Thymus (tissue), 11 donors: Measurements from ENCODE around the gene MKI67. TPM values are rescaled to one million over a fixed set of nuclear protein-coding genes. Genes with fewer than 3 reads are reported as not detected.
"Not testable (repeated sequence)": the region's sequence is repeated elsewhere in the genome, so short reads cannot be mapped to it uniquely, and the experiment has no call there.

Source experiments
- DNase-seq, 9 donors: peaks; one replicate each; pipeline ENCODE4 v3.0.0-alpha.2; 2013; ENCODE audit warnings: low spot score in 9 of 9, low read depth in 6 of 9, missing footprints in 1 of 9
- H3K27ac ChIP-seq, 2 donors: one replicate each; pipeline ENCODE4 v1.5.1; 2013; ENCODE audit warnings: control low read depth in 1 of 2, low read depth in 1 of 2, low read length in 1 of 2, mild to moderate bottlenecking in 1 of 2, moderate library complexity in 1 of 2
- H3K27me3 ChIP-seq, 2 donors: one replicate each; pipeline ENCODE4 v1.5.1; 2013; ENCODE audit warnings: low read length in 1 of 2; ENCODE audit not compliant: control insufficient read depth in 2 of 2, insufficient read depth in 1 of 2
- H3K36me3 ChIP-seq, 2 donors: one replicate each; pipeline ENCODE4 v1.5.1; 2013; ENCODE audit warnings: low read length in 1 of 2, mild to moderate bottlenecking in 1 of 2, moderate library complexity in 1 of 2; ENCODE audit not compliant: control insufficient read depth in 2 of 2, insufficient read depth in 2 of 2
- H3K4me1 ChIP-seq, 2 donors: one replicate each; pipeline ENCODE4 v1.5.1; 2013; ENCODE audit warnings: low read length in 2 of 2; ENCODE audit not compliant: control insufficient read depth in 2 of 2, insufficient read depth in 2 of 2
- H3K4me3 ChIP-seq, 2 donors: one replicate each; pipeline ENCODE4 v1.5.1; 2013; ENCODE audit warnings: low read length in 2 of 2, control low read depth in 1 of 2, mild to moderate bottlenecking in 1 of 2
- H3K9me3 ChIP-seq, 2 donors: one replicate each; pipeline ENCODE4 v1.5.1; 2013; ENCODE audit warnings: low read length in 1 of 2, mild to moderate bottlenecking in 1 of 2; ENCODE audit not compliant: control insufficient read depth in 2 of 2, insufficient read depth in 1 of 2
- WGBS: extraction: QIAGEN DNeasy Blood & Tissue Kit; methylation state at CpG from one replicate; pipeline ENCODE4 v1.1.7; 2013; 5-methylcytosine and 5-hydroxymethylcytosine counted together
- polyA plus RNA-seq: library from polyadenylated mRNA; stranded (reverse); fragments of 200-250 nt; gene quantifications from one replicate; pipeline ENCODE4 v1.2.3, GENCODE V29; 2013
- total RNA-seq: library from RNA; stranded (reverse); fragments of 120-200 nt; gene quantifications from one replicate; pipeline ENCODE4 v1.2.4, GENCODE V29; 2013
- donor health status: healthy.

Gene MKI67
- total and polyA plus RNA-seq, 2 donors, result 3.9 to 41.5 TPM

DNA sequence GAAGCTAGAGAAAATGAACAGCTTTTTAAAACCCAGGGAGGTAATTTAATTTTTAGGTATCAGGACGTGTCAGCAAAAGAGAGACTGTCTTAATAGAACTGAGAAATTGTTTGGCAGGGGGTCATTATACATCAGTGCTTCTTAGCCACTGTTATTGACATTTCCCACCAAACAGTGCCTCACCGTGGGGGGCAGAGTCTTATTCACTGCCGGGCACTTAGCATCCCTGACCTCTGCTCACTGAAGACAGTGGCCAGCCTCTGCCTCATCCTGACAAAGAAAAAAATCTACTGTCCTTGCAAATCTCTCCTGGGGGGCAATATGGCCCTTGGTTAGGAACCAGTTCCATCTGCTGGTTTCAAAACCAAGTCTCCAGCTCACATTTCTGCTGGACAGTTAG, 14.2 kb upstream of the MKI67 start:
- Histone ChIP-seq H3K27ac (no peak overlapping the region), H3K36me3 (no peaks in the 10 kb centered on the region), H3K9me3 (no peaks in the 10 kb centered on the region), H3K27me3 (no peaks in the 10 kb centered on the region), H3K4me3 (no peak overlapping the region), H3K4me1 (no peaks in the 10 kb centered on the region)
- WGBS, result 94% methylated on average over 3 of the region's 3 CpGs
- DNase-seq, result no peak

DNA sequence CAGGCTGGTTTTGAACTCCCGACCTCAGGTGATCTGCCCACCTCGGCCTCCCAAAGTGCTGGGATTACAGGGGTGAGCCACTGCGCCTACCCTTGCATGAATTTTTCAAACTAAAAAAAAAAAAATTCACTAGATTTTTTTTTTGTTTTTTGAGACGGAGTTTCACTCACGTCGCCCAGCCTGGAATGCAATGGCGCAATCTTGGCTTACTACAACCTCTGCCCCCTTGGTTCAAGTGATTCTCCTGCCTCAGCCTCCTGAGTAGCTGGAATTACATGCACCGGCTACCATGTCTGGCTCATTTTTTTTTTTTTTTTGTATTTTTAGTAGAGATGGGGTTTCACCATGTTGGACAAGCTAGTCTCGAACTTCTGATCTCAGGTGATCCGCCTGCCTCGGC, 12.2 kb upstream of the MKI67 start:
- H3K27me3 ChIP-seq, H3K9me3 ChIP-seq, H3K4me1 ChIP-seq, DNase-seq, H3K27ac ChIP-seq, H3K4me3 ChIP-seq, H3K36me3 ChIP-seq: not testable (repeated sequence)
- WGBS, result 98% methylated on average over 11 of the region's 11 CpGs

DNA sequence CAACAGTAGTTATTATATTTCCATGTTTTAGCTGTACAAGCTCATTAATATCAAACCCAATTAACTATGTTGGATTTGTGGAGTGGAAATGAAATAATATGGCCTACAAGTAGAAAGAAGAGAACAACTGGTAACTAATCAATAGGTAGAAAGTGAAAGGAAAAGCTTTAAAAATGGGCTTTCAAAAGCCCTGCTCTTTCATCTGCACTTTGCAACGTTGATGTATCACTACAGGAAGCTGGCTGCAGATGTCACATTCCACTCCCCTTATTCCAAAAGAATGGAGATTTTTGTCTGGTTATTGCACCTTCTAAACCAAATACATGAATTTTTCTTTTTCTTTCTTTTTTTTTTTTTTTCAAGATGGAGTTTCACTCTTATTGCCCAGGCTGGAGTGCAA, 11.7 kb upstream of the MKI67 start:
- H3K4me1 ChIP-seq, result no peaks in the 10 kb centered on the region
- H3K36me3 ChIP-seq, result no peaks in the 10 kb centered on the region
- WGBS, result 18% methylated on average over 1 of the region's 1 CpG
- H3K27ac ChIP-seq, result no peak overlapping the region
- no peaks in the 10 kb centered on the region for H3K27me3 ChIP-seq
- no peak overlapping the region for H3K4me3 ChIP-seq
- no peak for DNase-seq
- no peaks in the 10 kb centered on the region for H3K9me3 ChIP-seq

DNA sequence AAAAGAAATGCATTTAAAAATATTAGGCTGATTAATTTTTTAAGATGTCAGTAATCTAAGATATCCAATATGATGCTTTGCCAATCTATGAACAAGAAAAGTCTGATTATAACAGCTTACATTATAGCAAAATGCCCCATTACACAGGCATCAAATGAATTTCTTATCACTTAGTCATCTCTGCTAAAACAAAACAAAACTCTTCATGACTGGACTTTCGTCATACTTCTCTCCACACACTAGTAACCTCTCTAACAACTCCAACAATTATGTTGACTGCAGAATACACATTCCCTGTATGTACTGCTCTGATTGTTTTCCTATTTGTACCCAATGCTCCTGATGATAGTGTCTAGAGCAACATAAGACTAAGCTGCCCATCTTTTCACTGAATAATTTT, 3.8 kb upstream of the MKI67 start:
- WGBS, result 95% methylated on average over 1 of the region's 1 CpG
- Histone ChIP-seq H3K36me3 (peaks cover 0 to under 1% of the 10 kb centered on the region in 2 donors), H3K27me3 (no peaks in the 10 kb centered on the region), H3K4me3 (no peak overlapping the region), H3K4me1 (peaks cover 4 to 17% of the 10 kb centered on the region in 2 donors), H3K27ac (no peak overlapping the region), H3K9me3 (no peaks in the 10 kb centered on the region)
- no peak for DNase-seq

DNA sequence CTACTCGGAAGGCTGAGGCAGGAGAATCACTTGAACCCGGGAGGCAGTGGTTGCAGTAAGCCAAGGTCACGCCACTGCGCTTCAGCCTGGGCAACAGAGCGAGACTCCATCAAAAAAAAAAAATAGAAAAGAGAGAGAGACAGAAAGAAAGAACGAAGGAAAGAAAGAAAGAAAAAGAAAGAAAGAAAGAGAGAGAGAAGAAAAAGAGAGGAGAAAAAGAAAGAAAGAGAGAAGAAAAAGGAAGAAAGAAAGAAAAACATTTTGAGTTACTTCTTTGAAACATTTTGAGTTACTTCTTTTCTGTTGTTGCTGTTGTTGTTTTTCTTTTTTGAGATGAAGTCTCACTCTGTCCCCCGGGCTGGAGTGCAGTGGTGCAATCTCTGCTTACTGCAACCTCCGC, 2.4 kb upstream of the MKI67 start:
- Histone ChIP-seq H3K27ac (no peak overlapping the region), H3K36me3 (peaks cover 0 to 14% of the 10 kb centered on the region in 2 donors), H3K4me1 (peaks cover 14 to 27% of the 10 kb centered on the region in 2 donors), H3K9me3 (no peaks in the 10 kb centered on the region), H3K27me3 (no peaks in the 10 kb centered on the region), H3K4me3 (no peak overlapping the region)
- DNase-seq, result no peak
- WGBS, result 73% methylated on average over 8 of the region's 8 CpGs

DNA sequence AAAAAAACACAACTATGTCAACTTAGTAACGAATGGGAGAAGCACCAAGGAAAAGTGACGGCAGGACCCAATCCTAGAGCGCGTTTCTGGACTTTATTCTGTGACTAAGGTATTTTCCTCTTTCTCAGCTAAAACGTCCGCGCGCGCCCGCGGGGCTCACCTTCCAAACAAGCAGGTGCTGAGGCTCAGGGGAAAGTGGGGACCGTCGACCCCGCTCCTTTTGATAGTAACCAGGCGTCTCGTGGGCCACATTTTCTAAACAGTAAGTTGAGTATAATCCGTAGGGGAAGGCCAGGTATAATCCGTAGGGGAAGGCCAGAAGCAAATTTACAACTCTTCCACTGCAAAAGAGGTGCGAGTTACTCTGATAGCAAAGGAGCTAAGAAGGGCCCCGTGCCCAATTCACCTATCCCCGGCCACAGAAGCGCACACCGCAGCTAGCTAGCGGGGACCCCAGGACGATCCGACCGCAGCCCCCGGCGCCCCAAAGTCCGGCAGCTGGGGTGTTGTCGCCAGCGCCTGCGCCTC, 743 bp downstream of the MKI67 start:
- peak in 2 of 9 donors; percentile 21 to 39 for DNase-seq

DNA sequence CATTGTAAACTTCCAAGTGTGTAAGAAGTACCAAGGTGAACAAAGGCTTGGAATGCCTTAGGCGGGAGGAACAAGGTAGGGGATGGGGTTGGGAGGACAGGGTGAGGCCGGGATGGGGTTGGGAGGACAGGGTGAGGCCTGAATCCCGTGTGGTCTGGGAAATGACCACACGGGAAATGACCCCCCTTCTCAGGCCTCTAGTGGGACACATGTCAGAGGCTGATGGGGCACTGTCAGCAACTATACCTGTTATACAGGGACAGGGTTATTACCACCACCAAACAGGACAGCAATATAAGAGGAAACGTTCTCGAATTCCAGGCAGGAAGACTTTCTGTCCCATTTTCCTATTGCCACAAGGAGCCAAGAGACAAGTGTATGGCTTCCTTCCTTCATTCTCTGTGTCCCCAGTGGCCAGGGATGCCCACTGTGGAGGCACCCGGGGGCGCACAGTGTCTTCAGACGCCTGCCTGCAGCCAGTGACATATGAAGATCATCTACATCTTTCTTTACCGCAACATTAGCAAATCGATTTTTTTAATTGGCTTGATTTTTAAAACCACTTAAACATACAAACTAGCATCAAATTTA, 1.3 kb downstream of the MKI67 start:
- WGBS, result 49% methylated on average over 11 of the region's 11 CpGs
- H3K27me3 ChIP-seq, result no peaks in the 10 kb centered on the region
- DNase-seq, result no peak
- H3K27ac ChIP-seq, result peak overlapping the region in 1 of 2 donors; percentile 44
- H3K36me3 ChIP-seq, result peaks cover 4 to 27% of the 10 kb centered on the region in 2 donors
- peaks cover 14 to 27% of the 10 kb centered on the region in 2 donors for H3K4me1 ChIP-seq
- peak overlapping the region; percentile 63 to 76 for H3K4me3 ChIP-seq
- H3K9me3 ChIP-seq, result no peaks in the 10 kb centered on the region

More for the DNA sequence above, 743 bp downstream of the MKI67 start:
- WGBS, result under 1% methylated on average over 33 of the region's 33 CpGs
- peaks cover 14 to 27% of the 10 kb centered on the region in 2 donors for H3K4me1 ChIP-seq
- peak overlapping the region in 1 of 2 donors; percentile 65 for H3K27ac ChIP-seq
- H3K9me3 ChIP-seq, result no peaks in the 10 kb centered on the region
- H3K4me3 ChIP-seq, result peak overlapping the region; percentile 63 to 76
- peaks cover 4 to 27% of the 10 kb centered on the region in 2 donors for H3K36me3 ChIP-seq
- no peaks in the 10 kb centered on the region for H3K27me3 ChIP-seq

DNA sequence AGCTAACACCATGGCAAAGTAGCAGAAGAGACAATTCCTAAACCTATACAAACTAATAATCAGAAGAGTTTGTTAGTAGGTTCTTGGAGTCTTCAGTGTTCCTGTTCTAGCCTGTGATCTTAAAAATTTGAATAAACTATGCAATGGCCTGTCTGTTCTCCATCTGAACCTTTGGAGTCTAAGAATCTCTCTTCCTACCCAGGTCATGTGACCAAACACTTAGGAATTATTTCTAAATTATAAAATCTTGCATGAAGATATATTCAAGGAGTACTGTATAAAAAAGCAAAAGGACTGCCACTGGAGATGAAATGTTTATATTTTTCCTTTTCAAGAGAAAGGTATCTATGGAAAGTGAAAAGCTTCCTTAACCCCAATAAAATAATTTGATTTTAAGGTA, 2.4 kb downstream of the MKI67 start:
- no peaks in the 10 kb centered on the region for H3K9me3 ChIP-seq
- H3K27ac ChIP-seq, result no peak overlapping the region
- no peak for DNase-seq
- peaks cover 7 to 37% of the 10 kb centered on the region in 2 donors for H3K36me3 ChIP-seq
- peaks cover 14 to 27% of the 10 kb centered on the region in 2 donors for H3K4me1 ChIP-seq
- H3K27me3 ChIP-seq, result no peaks in the 10 kb centered on the region
- peak overlapping the region; percentile 63 to 76 for H3K4me3 ChIP-seq

DNA sequence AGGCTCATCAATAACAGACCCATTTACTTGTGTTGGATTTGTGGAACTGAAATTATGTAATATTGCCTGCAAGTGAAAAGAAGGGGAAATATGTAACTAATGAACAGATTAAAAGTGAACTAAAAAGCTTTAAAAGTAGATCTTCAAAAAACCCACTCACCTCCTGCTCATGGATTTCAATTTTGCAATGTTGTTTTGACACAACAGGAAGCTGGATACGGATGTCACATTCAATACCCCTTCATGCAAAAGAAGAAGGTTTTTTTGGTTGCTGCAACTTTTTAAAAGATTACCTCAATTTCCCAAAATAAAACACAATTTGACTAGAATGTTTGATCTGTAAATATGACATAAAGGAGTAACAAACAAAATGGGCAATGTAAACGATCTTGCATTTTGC, 3.3 kb downstream of the MKI67 start:
- H3K9me3 ChIP-seq, result no peaks in the 10 kb centered on the region
- H3K36me3 ChIP-seq, result peaks cover 7 to 44% of the 10 kb centered on the region in 2 donors
- no peak overlapping the region for H3K27ac ChIP-seq
- H3K27me3 ChIP-seq, result no peaks in the 10 kb centered on the region
- WGBS, result 63% methylated on average over 2 of the region's 2 CpGs
- no peak for DNase-seq
- H3K4me3 ChIP-seq, result no peak overlapping the region
- peaks cover 14 to 27% of the 10 kb centered on the region in 2 donors for H3K4me1 ChIP-seq
